H9 (cell line): Measurements from ENCODE around the gene LYST. TPM values are rescaled to one million over a fixed set of nuclear protein-coding genes. Genes with fewer than 3 reads are reported as not detected.

Experiments used
- DNase-seq: peaks from one replicate; pipeline ENCODE4 v3.0.0-alpha.2; 2017
- H2AFZ ChIP-seq: one replicate; pipeline ENCODE4 v1.6.1; 2013; ENCODE audit warnings: mild to moderate bottlenecking, low read length, control low read depth, moderate library complexity
- H2AK5ac ChIP-seq: 2 replicates; pipeline ENCODE4 v1.6.1; 2013; ENCODE audit warnings: low read length, control low read depth, mixed read lengths; ENCODE audit not compliant: insufficient read length
- H2BK120ac ChIP-seq: one replicate; pipeline ENCODE4 v1.6.1; 2013; ENCODE audit warnings: low read depth, mild to moderate bottlenecking, low read length, control low read depth, inconsistent platforms; ENCODE audit not compliant: poor library complexity, severe bottlenecking
- H2BK12ac ChIP-seq: 2 replicates; pipeline ENCODE4 v1.6.1; 2013; ENCODE audit warnings: low read length, control low read depth, mixed read lengths, low read depth; ENCODE audit not compliant: insufficient read length
- H2BK15ac ChIP-seq: 2 replicates; pipeline ENCODE4 v1.6.1; 2013; ENCODE audit warnings: low read depth, low read length, control low read depth
- H2BK20ac ChIP-seq: one replicate; pipeline ENCODE4 v1.6.1; 2013; ENCODE audit warnings: low read depth, mild to moderate bottlenecking, low read length, control low read depth, inconsistent platforms; ENCODE audit not compliant: poor library complexity, severe bottlenecking
- H2BK5ac ChIP-seq: 2 replicates; pipeline ENCODE4 v1.6.1; 2013; ENCODE audit warnings: low read length, control low read depth, mixed read lengths; ENCODE audit not compliant: insufficient read length
- H3K14ac ChIP-seq: 2 replicates; pipeline ENCODE4 v1.6.1; 2013; ENCODE audit warnings: low read length, control low read depth; ENCODE audit not compliant: insufficient read depth
- H3K18ac ChIP-seq: 2 replicates; pipeline ENCODE4 v1.6.1; 2013; ENCODE audit warnings: low read depth, mild to moderate bottlenecking, mixed read lengths, low read length, control low read depth; ENCODE audit not compliant: insufficient read length
- H3K23ac ChIP-seq: 2 replicates; pipeline ENCODE4 v1.6.1; 2013; ENCODE audit warnings: low read length, control low read depth, mixed read lengths, low read depth; ENCODE audit not compliant: insufficient read length
- H3K23me2 ChIP-seq: 2 replicates; pipeline ENCODE4 v1.6.1; 2013; ENCODE audit warnings: low read depth, mild to moderate bottlenecking, mixed read lengths, low read length, control low read depth; ENCODE audit not compliant: insufficient read length, poor library complexity, severe bottlenecking
- H3K27ac ChIP-seq: 2 replicates; pipeline ENCODE4 v1.5.1; 2013; ENCODE audit warnings: low read length, control low read depth, mixed read lengths, low read depth; ENCODE audit not compliant: insufficient read length
- H3K27me3 ChIP-seq: 2 replicates; pipeline ENCODE4 v1.6.1; 2013; ENCODE audit warnings: low read length, control low read depth, inconsistent platforms; ENCODE audit not compliant: insufficient read depth
- H3K4ac ChIP-seq: 2 replicates; pipeline ENCODE4 v1.6.1; 2013; ENCODE audit warnings: low read depth, mild to moderate bottlenecking, control low read depth, inconsistent platforms, low read length, moderate library complexity
- H3K4me1 ChIP-seq: 2 replicates; pipeline ENCODE4 v1.6.1; 2013; ENCODE audit warnings: low read length, control low read depth, inconsistent platforms; ENCODE audit not compliant: insufficient read depth
- H3K4me2 ChIP-seq: 2 replicates; pipeline ENCODE4 v1.6.1; 2013; ENCODE audit warnings: low read length, control low read depth, mixed read lengths; ENCODE audit not compliant: insufficient read length, insufficient read depth
- H3K56ac ChIP-seq: 2 replicates; pipeline ENCODE4 v1.6.1; 2013; ENCODE audit warnings: low read depth, mild to moderate bottlenecking, mixed read lengths, low read length, control low read depth; ENCODE audit not compliant: insufficient read length
- H3K79me1 ChIP-seq: 2 replicates; pipeline ENCODE4 v1.6.1; 2013; ENCODE audit warnings: low read depth, mild to moderate bottlenecking, moderate library complexity, low read length, control low read depth, inconsistent platforms; ENCODE audit not compliant: insufficient read depth, poor library complexity, severe bottlenecking
- H3K79me2 ChIP-seq: 2 replicates; pipeline ENCODE4 v1.6.1; 2013; ENCODE audit warnings: low read length, control low read depth, inconsistent platforms; ENCODE audit not compliant: insufficient read depth
- H3K9ac ChIP-seq: 2 replicates; pipeline ENCODE4 v1.6.1; 2013; ENCODE audit warnings: low read length, control low read depth, mixed read lengths; ENCODE audit not compliant: insufficient read length; ENCODE audit errors: extremely low read depth
- H3K9me3 ChIP-seq: one replicate; pipeline ENCODE4 v1.6.1; 2013; ENCODE audit warnings: low read depth, low read length, inconsistent platforms; ENCODE audit not compliant: control insufficient read depth
- H3T11ph ChIP-seq: one replicate; pipeline ENCODE4 v1.6.1; 2013; ENCODE audit warnings: mild to moderate bottlenecking, low read length, control low read depth, inconsistent platforms
- H4K20me1 ChIP-seq: one replicate; pipeline ENCODE4 v1.6.1; 2013; ENCODE audit not compliant: control insufficient read depth, insufficient read length, insufficient read depth
- H4K5ac ChIP-seq: 2 replicates; pipeline ENCODE4 v1.6.1; 2013; ENCODE audit warnings: low read depth, mild to moderate bottlenecking, mixed read lengths, low read length, control low read depth; ENCODE audit not compliant: insufficient read length
- H4K8ac ChIP-seq: replicated peaks from 2 replicates; pipeline ENCODE4 v1.6.1; 2013; ENCODE audit warnings: low read length, control low read depth, mixed read lengths, low read depth; ENCODE audit not compliant: insufficient read length
- H4K91ac ChIP-seq: 2 replicates; pipeline ENCODE4 v1.6.1; 2013; ENCODE audit warnings: low read depth, mild to moderate bottlenecking, moderate library complexity, mixed read lengths, low read length, control low read depth; ENCODE audit not compliant: insufficient read length
- H3K27ac Mint-ChIP-seq, 3 experiments: 2 replicates in 2 of 3; 3 replicates in 1 of 3; pipeline ENCODE4 v1.8.0; 2020 to 2021; ENCODE audit warnings: mixed read lengths in 3 of 3, mild to moderate bottlenecking in 1 of 3, moderate library complexity in 1 of 3
- H3K27me3 Mint-ChIP-seq: 2 replicates; pipeline ENCODE4 v1.8.0; 2021; ENCODE audit warnings: low read depth, mild to moderate bottlenecking, moderate library complexity, mixed read lengths
- H3K36me3 Mint-ChIP-seq, 3 experiments: 2 replicates in 2 of 3; 3 replicates in 1 of 3; pipeline ENCODE4 v1.8.0; 2020 to 2021; ENCODE audit warnings: low read depth in 3 of 3, mixed read lengths in 3 of 3; ENCODE audit not compliant: insufficient read depth in 1 of 3
- H3K4me1 Mint-ChIP-seq, 2 experiments: 2 replicates each; pipeline ENCODE4 v1.8.0; 2020; ENCODE audit warnings: mixed read lengths in 2 of 2
- H3K4me3 Mint-ChIP-seq, 2 experiments: 2 replicates in 1 of 2; 3 replicates in 1 of 2; pipeline ENCODE4 v1.8.0; 2020 to 2021; ENCODE audit warnings: mild to moderate bottlenecking in 2 of 2, mixed read lengths in 2 of 2, moderate library complexity in 1 of 2
- H3K9me3 Mint-ChIP-seq, 2 experiments: 2 replicates in 1 of 2; 3 replicates in 1 of 2; pipeline ENCODE4 v1.8.0; 2020; ENCODE audit warnings: mild to moderate bottlenecking in 2 of 2, mixed read lengths in 2 of 2, moderate library complexity in 1 of 2
- CTCF ChIP-seq: fragments of 200-600 bp; sonication (generic); conservative IDR thresholded peaks from 3 replicates; pipeline ENCODE4 v1.8.0; 2021; ENCODE audit warnings: antibody characterized with exemption, mild to moderate bottlenecking
- WGBS: extraction: QIAGEN DNeasy Blood & Tissue Kit; methylation state at CpG from one replicate; pipeline ENCODE4 v1.1.7; 2013; ENCODE audit warnings: missing lambda C conversion rate, low lambda C conversion rate, mixed read lengths; ENCODE audit not compliant: insufficient read length; ENCODE audit errors: extremely low coverage; 5-methylcytosine and 5-hydroxymethylcytosine counted together
- total RNA-seq: library from RNA; stranded (reverse); gene quantifications from 2 replicates; pipeline ENCODE4 v1.2.1, GENCODE V29; 2021

Gene LYST
- total RNA-seq, 1 experiment from 2014 or later = 0.13 TPM

GRCh38 chr1:235625340-235625739 is 241.4 kb downstream of the LYST start:
- no peak overlapping the region for H3K56ac ChIP-seq
- no peaks in the 10 kb centered on the region for H3K9me3 ChIP-seq
- H3K14ac ChIP-seq = no peak overlapping the region
- no peak overlapping the region for H2BK120ac ChIP-seq
- H3K4me1 Mint-ChIP-seq = peaks cover 28% of the 10 kb centered on the region in 2 experiments
- 0 out of 7 replicates have a peak overlapping the region, but pooled peaks of 1 of the 3 experiments have one; percentile 24 for H3K27ac Mint-ChIP-seq
- no CpG with 5 or more reads among the region's 3 CpGs for WGBS
- H3K4me1 ChIP-seq = peaks cover 19% of the 10 kb centered on the region
- H3K4me3 Mint-ChIP-seq = no peak overlapping the region
- no peak overlapping the region for H2BK5ac ChIP-seq
- H3K27me3 Mint-ChIP-seq = no peaks in the 10 kb centered on the region
- H2AFZ ChIP-seq = no peak overlapping the region
- no peaks in the 10 kb centered on the region for H3K27me3 ChIP-seq
- no peaks in the 10 kb centered on the region for H4K20me1 ChIP-seq
- H4K8ac ChIP-seq = no peak overlapping the region
- H3K23me2 ChIP-seq = no peaks in the 10 kb centered on the region
- no peak overlapping the region for H3K18ac ChIP-seq
- no peak overlapping the region for H3K23ac ChIP-seq
- H3K9ac ChIP-seq = no peak overlapping the region
- H3T11ph ChIP-seq = no peak overlapping the region
- peaks cover 0 to 5% (median 0%) of the 10 kb centered on the region in 3 experiments; a peak in 1 of 7 replicates for H3K36me3 Mint-ChIP-seq
- H3K79me1 ChIP-seq = peaks cover 7% of the 10 kb centered on the region
- no peak for DNase-seq
- no peak overlapping the region for H4K5ac ChIP-seq
- no peak overlapping the region for H2BK12ac ChIP-seq
- no peak overlapping the region for H2AK5ac ChIP-seq
- peaks cover 5% of the 10 kb centered on the region; the same call in 1 of the 2 replicates for H3K79me2 ChIP-seq
- H3K4me2 ChIP-seq = no peak overlapping the region
- H2BK20ac ChIP-seq = no peak overlapping the region
- no peaks in the 10 kb centered on the region for H3K9me3 Mint-ChIP-seq
- no peak overlapping the region for H4K91ac ChIP-seq
- H2BK15ac ChIP-seq = no peak overlapping the region
- H3K4ac ChIP-seq = no peak overlapping the region
- no peak for TF ChIP-seq CTCF
- H3K27ac ChIP-seq = no peak overlapping the region
